Thyroid gland (tissue), 4 donors: ENCODE measurements around the gene PKP4. TPM values are rescaled to one million over a fixed set of nuclear protein-coding genes. Genes with fewer than 3 reads are reported as not detected.

Source experiments
- DNase-seq, 2 donors: peaks; one replicate each; pipeline ENCODE4 v3.0.0-alpha.2; 2019
- H3K27ac ChIP-seq, 3 donors: fragments of 200-600 bp; sonication (generic); 1 replicate in 2 of 3; 2 replicates in 1 of 3; pipeline ENCODE4 v1.5.1; 2016 to 2019; ENCODE audit warnings: mild to moderate bottlenecking in 1 of 3, moderate library complexity in 1 of 3
- H3K27me3 ChIP-seq: fragments of 200-600 bp; sonication (generic); one replicate; pipeline ENCODE4 v1.5.1; 2019
- H3K36me3 ChIP-seq, 2 donors: fragments of 200-600 bp; sonication (generic); one replicate each; pipeline ENCODE4 v1.5.1; 2016 to 2019
- H3K4me1 ChIP-seq, 2 donors: fragments of 200-600 bp; sonication (generic); one replicate each; pipeline ENCODE4 v1.5.1; 2017 to 2019
- H3K4me3 ChIP-seq, 3 donors: fragments of 200-600 bp; sonication (generic); replicated peaks in 1 of 3; 1 replicate in 2 of 3; 2 replicates in 1 of 3; pipeline ENCODE4 v1.5.1; 2016; ENCODE audit warnings: mild to moderate bottlenecking in 1 of 3
- H3K9me3 ChIP-seq: fragments of 200-600 bp; sonication (generic); one replicate; pipeline ENCODE4 v1.5.1; 2017
- CTCF ChIP-seq, 6 experiments: fragments of 200-600 bp in 3 of 6; fragments of 450-650 bp in 3 of 6; sonication (generic) in 3 of 6; IDR thresholded peaks; one replicate each; pipeline ENCODE4 v1.5.1; 2016 to 2019; ENCODE audit warnings: antibody characterized with exemption in 6 of 6, mild to moderate bottlenecking in 2 of 6, inconsistent platforms in 1 of 6, moderate library complexity in 1 of 6
- POLR2A ChIP-seq, 2 donors: fragments of 450-650 bp; IDR thresholded peaks; one replicate each; pipeline ENCODE4 v1.6.1; 2017; ENCODE audit warnings: antibody characterized with exemption in 2 of 2, mild to moderate bottlenecking in 2 of 2, moderate library complexity in 1 of 2
- WGBS, 2 donors: methylation state at CpG; one replicate each; pipeline ENCODE4 v1.1.5; 2017; 5-methylcytosine and 5-hydroxymethylcytosine counted together
- intact Hi-C: fragments of 100-400 bp; cut with DNase I; formaldehyde crosslinking; loops from one replicate; pipeline ENCODE4 v1.15.1; 2023
- total RNA-seq, 4 donors: library from RNA; depleted of rRNA; stranded (reverse); fragments of >200 nt; gene quantifications; one replicate each; pipeline ENCODE4 v1.2.3, GENCODE V29; 2016

PKP4 gene
- total RNA-seq, 4 donors from 2014 or later = 117 to 155 (median 136) TPM

- Histone ChIP-seq H3K4me3 (no peak overlapping the region), H3K27me3 (no peaks in the 10 kb centered on the region), H3K4me1 (peaks cover 8 to 50% of the 10 kb centered on the region in 2 donors), H3K27ac (peak overlapping the region; percentile 34 to 65 (median 61)), H3K9me3 (no peaks in the 10 kb centered on the region), H3K36me3 (no peaks in the 10 kb centered on the region)
- TF ChIP-seq POLR2A (IDR thresholded peaks at IDR 0.05) = no peak
- TF ChIP-seq CTCF (IDR thresholded peaks at IDR 0.05) = no peak
- WGBS, 2 donors = 50 to 84% methylated on average over 3 of the region's 3 CpGs
- DNase-seq = peak in 1 of 2 donors; percentile 22
- intact Hi-C loops = no loop called here
Measured at GRCh38 chr2:158655628-158656027, 198.9 kb downstream of the PKP4 start.

DNA sequence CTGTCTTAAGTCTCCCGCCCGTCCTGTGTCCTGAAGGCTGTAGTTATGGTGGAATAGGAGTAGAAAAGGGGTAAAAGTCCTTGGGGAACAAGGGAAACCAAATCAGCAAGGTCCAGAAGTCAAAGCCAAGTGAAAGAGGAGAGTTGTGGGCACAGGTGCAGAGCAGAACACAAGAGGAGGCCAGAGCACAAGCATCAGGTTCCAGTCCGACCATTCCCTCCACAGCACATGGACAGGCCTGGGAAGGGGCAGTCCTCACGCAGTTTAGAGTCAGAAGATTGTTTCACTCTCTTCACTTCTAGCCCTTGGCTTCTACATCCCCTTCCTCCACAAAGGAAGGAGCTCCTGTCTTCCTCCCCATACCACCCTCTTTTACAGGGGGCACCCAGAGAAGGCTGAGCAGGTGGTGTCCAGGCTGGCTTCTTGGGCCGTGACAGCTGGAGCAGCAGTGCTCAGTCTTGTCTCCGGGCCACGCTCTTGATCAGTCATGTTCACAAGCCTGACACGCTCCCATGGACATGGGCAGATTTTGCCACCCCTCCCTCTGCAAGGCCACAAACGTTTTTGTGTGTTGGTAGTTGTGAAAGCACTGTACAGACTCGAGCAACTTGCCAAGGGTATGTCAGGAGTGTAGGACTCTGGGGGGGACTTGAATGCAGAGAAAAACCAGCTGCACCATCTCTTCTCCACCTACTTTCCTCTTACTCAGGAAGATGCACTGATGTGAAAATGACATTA, 199.9 kb downstream of the PKP4 start:
- Histone ChIP-seq H3K27me3 (no peaks in the 10 kb centered on the region), H3K36me3 (peaks cover 0 to 9% of the 10 kb centered on the region in 2 donors), H3K4me3 (no peak overlapping the region), H3K27ac (peak overlapping the region; percentile 0 to 65 (median 61)), H3K9me3 (no peaks in the 10 kb centered on the region), H3K4me1 (peaks cover 8 to 50% of the 10 kb centered on the region in 2 donors)
- WGBS, 2 donors = 56 to 68% methylated on average over 10 of the region's 10 CpGs
- DNase-seq = peak; percentile 77 to 82
- intact Hi-C loops = no loop called here
- TF ChIP-seq CTCF (IDR thresholded peaks at IDR 0.05) (no peak), POLR2A (IDR thresholded peaks at IDR 0.05) (no peak)

DNA sequence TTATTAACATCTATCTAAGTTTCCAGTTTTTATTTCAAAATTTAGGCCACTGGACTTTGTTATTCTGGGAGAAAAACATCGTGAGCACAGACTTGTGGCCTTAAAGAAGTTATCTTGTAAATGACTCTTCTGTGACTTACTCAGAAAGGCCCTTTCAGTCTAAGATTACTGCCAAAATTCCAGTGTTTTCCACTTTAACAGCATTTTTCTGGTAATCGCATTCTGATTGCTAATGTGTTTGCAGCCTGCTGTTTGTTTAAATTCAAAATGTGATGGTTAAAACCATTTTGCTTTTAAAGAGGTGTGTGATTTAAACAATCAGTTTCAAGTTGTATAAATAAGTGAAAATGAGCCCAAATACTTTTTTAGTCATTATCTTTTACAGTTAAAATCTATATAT, 201.6 kb downstream of the PKP4 start:
- DNase-seq = no peak
- no peaks in the 10 kb centered on the region for H3K9me3 ChIP-seq
- peaks cover 7 to 21% of the 10 kb centered on the region in 2 donors for H3K36me3 ChIP-seq
- intact Hi-C loops = no loop called here
- peaks cover 8 to 50% of the 10 kb centered on the region in 2 donors for H3K4me1 ChIP-seq
- H3K27me3 ChIP-seq = no peaks in the 10 kb centered on the region
- WGBS, 2 donors = 24 to 31% methylated on average over 2 of the region's 2 CpGs
- no peak overlapping the region for H3K4me3 ChIP-seq
- H3K27ac ChIP-seq = peak overlapping the region in 2 of 3 donors; percentile 44 to 65
- TF ChIP-seq POLR2A (IDR thresholded peaks at IDR 0.05) = no peak
- TF ChIP-seq CTCF (IDR thresholded peaks at IDR 0.05) = no peak

DNA sequence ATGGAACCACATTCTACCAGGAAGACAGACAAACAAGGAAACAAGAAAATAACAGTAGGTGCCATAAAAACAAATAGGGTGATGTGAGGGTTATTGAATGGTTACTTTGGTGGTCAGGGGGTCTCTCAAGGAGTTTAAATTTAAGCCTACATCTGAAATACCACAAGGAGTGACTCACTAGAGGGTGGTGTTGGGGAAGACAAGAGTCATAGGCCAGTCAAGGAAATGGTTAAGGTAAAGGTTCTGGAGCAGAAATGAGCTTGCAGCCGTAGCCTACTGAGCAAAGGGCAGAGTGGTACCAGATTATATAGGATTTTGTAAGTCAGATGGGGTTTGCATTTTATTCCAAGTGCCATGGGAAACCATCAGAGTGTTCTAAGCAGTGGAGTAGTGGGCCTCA, 202.7 kb downstream of the PKP4 start:
- no peaks in the 10 kb centered on the region for H3K27me3 ChIP-seq
- no peak for DNase-seq
- H3K4me1 ChIP-seq = peaks cover 8 to 50% of the 10 kb centered on the region in 2 donors
- peaks cover 12 to 29% of the 10 kb centered on the region in 2 donors for H3K36me3 ChIP-seq
- intact Hi-C loops = no loop called here
- peak overlapping the region in 1 of 3 donors; percentile 65 for H3K27ac ChIP-seq
- WGBS, 2 donors = 96 to 100% methylated on average over 1 of the region's 1 CpG
- no peak for TF ChIP-seq CTCF (IDR thresholded peaks at IDR 0.05)
- no peak for TF ChIP-seq POLR2A (IDR thresholded peaks at IDR 0.05)
- no peak overlapping the region for H3K4me3 ChIP-seq
- H3K9me3 ChIP-seq = no peaks in the 10 kb centered on the region

DNA sequence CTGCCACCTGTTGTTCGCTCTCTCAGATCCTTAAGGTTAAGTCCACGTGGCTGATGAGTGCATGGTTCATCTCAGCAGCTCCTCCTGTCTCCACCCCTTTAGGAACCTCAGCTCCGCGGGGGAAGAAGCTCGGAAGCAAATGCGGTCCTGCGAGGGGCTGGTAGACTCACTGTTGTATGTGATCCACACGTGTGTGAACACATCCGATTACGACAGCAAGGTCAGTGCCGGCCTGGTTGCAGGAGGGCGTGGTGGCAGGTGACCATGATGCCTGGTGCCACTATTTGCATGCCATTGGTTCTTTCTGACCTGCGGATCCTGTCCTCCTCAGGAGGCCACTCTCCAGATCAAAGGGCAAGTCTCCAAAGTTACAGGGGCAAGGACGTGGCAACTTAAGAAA, 204.5 kb downstream of the PKP4 start:
- TF ChIP-seq CTCF (IDR thresholded peaks at IDR 0.05) (no peak), POLR2A (IDR thresholded peaks at IDR 0.05) (no peak)
- Histone ChIP-seq H3K27me3 (no peaks in the 10 kb centered on the region), H3K9me3 (no peaks in the 10 kb centered on the region), H3K36me3 (peaks cover 12 to 29% of the 10 kb centered on the region in 2 donors), H3K4me3 (no peak overlapping the region), H3K4me1 (peaks cover 0 to 42% of the 10 kb centered on the region in 2 donors), H3K27ac (peak overlapping the region in 1 of 3 donors; percentile 1)
- intact Hi-C loops = no loop called here
- no peak for DNase-seq
- 98 to 100% methylated on average over 8 to 14 of the region's 14 CpGs for WGBS, 2 donors
